Smooth muscle cell (in vitro differentiated cells): ENCODE results near the gene CNIH1. TPM values are rescaled to one million over a fixed set of nuclear protein-coding genes. Genes with fewer than 3 reads are reported as not detected.

ENCODE experiments used
- DNase-seq: peaks from one replicate; lab custom pipeline; 2025; ENCODE audit not compliant: unreplicated experiment; lab: John Stamatoyannopoulos, UW
- H2AFZ ChIP-seq: fragments of 200-600 bp; sonication (generic); 2 replicates; pipeline ENCODE4 v1.6.0; 2016; ENCODE audit warnings: antibody characterized with exemption, low read depth, mild to moderate bottlenecking
- H3F3A ChIP-seq: fragments of 200-600 bp; sonication (generic); 2 replicates; pipeline ENCODE4 v1.6.0; 2017; ENCODE audit warnings: antibody characterized with exemption, low read depth
- H3K27ac ChIP-seq: fragments of 200-600 bp; sonication (generic); 2 replicates; pipeline ENCODE4 v1.5.1; 2016; ENCODE audit warnings: low read depth, mild to moderate bottlenecking
- H3K27me3 ChIP-seq: fragments of 200-600 bp; sonication (generic); 2 replicates; pipeline ENCODE4 v1.6.1; 2016; ENCODE audit warnings: low read depth, mild to moderate bottlenecking
- H3K36me3 ChIP-seq: fragments of 200-600 bp; sonication (generic); 2 replicates; pipeline ENCODE4 v1.5.1; 2016; ENCODE audit warnings: low read depth
- H3K4me1 ChIP-seq: fragments of 200-600 bp; sonication (generic); 2 replicates; pipeline ENCODE4 v1.5.1; 2016; ENCODE audit warnings: low read depth
- H3K4me2 ChIP-seq: fragments of 200-600 bp; sonication (generic); 2 replicates; pipeline ENCODE4 v1.6.0; 2016; ENCODE audit warnings: mild to moderate bottlenecking
- H3K4me3 ChIP-seq: fragments of 200-600 bp; sonication (generic); 2 replicates; pipeline ENCODE4 v1.5.1; 2016; ENCODE audit warnings: mild to moderate bottlenecking
- H3K79me2 ChIP-seq: fragments of 200-600 bp; sonication (generic); 2 replicates; pipeline ENCODE4 v1.6.0; 2016; ENCODE audit warnings: low read depth, mild to moderate bottlenecking
- H3K9ac ChIP-seq: fragments of 200-600 bp; sonication (generic); 2 replicates; pipeline ENCODE4 v1.6.0; 2016; ENCODE audit warnings: low read depth
- H3K9me3 ChIP-seq: fragments of 200-600 bp; sonication (generic); replicated peaks from 2 replicates; pipeline ENCODE4 v1.5.1; 2016; ENCODE audit warnings: low read depth
- H4K20me1 ChIP-seq: fragments of 200-600 bp; sonication (generic); 2 replicates; pipeline ENCODE4 v1.6.0; 2016; ENCODE audit warnings: low read depth
- WGBS: methylation state at CpG from one replicate; pipeline ENCODE4 v1.1.7; 2016; ENCODE audit warnings: low lambda C conversion rate; 5-methylcytosine and 5-hydroxymethylcytosine counted together
- polyA plus RNA-seq: library from polyadenylated mRNA; unstranded; fragments of >200 nt; fragmentation: Nextera tagmentation; extraction: Ambion mirVana; gene quantifications from 2 replicates; pipeline ENCODE4 v1.2.1, GENCODE V29; 2016
- total RNA-seq: library from RNA; depleted of rRNA; stranded (reverse); fragments of >200 nt; gene quantifications from 2 replicates; pipeline ENCODE4 v1.2.3, GENCODE V29; 2014
- TF ChIP-seq, protein P1 (sequence below): fragments of 200-600 bp; sonication (generic); IDR thresholded peaks from 2 replicates; pipeline ENCODE4 v1.5.1; 2017; ENCODE audit warnings: borderline replicate concordance, mild to moderate bottlenecking, antibody characterized with exemption; ENCODE audit not compliant: insufficient read depth, poor library complexity, severe bottlenecking

CNIH1 gene
- total and polyA plus RNA-seq, 2 experiments from 2014 or later: 133 to 172 TPM

DNA sequence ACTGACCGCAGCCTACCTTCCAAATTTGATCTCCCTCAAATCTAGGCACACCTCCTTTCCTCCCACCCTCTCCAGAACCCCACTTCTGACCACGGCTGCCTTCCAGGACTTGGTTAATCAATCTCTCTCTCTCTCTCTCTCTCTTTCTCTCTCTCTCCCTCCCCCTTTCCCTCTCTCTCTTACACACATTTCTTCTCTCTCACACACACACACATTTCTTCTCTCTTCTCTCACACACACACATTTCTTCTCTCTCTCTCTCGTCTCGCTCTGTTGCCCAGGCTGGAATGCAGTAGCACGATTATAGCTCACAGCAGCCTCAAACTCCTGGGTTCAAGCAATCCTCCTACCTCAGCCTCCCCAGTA is 48.1 kb upstream of the CNIH1 start:
- no peaks in the 10 kb centered on the region for H3K9me3 ChIP-seq
- WGBS: 40% methylated on average over 5 of the region's 5 CpGs
- H3K9ac ChIP-seq: peak overlapping the region; percentile 94
- no peak for DNase-seq
- H3K4me2 ChIP-seq: peak overlapping the region; percentile 94
- H3K4me3 ChIP-seq: peak overlapping the region; percentile 98
- H3K27ac ChIP-seq: peak overlapping the region; percentile 92
- H4K20me1 ChIP-seq: peaks cover 33% of the 10 kb centered on the region
- H3K36me3 ChIP-seq: no peaks in the 10 kb centered on the region
- TF ChIP-seq, protein P1, sequence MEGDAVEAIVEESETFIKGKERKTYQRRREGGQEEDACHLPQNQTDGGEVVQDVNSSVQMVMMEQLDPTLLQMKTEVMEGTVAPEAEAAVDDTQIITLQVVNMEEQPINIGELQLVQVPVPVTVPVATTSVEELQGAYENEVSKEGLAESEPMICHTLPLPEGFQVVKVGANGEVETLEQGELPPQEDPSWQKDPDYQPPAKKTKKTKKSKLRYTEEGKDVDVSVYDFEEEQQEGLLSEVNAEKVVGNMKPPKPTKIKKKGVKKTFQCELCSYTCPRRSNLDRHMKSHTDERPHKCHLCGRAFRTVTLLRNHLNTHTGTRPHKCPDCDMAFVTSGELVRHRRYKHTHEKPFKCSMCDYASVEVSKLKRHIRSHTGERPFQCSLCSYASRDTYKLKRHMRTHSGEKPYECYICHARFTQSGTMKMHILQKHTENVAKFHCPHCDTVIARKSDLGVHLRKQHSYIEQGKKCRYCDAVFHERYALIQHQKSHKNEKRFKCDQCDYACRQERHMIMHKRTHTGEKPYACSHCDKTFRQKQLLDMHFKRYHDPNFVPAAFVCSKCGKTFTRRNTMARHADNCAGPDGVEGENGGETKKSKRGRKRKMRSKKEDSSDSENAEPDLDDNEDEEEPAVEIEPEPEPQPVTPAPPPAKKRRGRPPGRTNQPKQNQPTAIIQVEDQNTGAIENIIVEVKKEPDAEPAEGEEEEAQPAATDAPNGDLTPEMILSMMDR: no peak
- peaks cover 18% of the 10 kb centered on the region for H3K4me1 ChIP-seq
- peaks cover 10% of the 10 kb centered on the region for H3F3A ChIP-seq
- H2AFZ ChIP-seq: peak overlapping the region; percentile 98
- H3K79me2 ChIP-seq: peaks cover 43% of the 10 kb centered on the region
- no peaks in the 10 kb centered on the region for H3K27me3 ChIP-seq

DNA sequence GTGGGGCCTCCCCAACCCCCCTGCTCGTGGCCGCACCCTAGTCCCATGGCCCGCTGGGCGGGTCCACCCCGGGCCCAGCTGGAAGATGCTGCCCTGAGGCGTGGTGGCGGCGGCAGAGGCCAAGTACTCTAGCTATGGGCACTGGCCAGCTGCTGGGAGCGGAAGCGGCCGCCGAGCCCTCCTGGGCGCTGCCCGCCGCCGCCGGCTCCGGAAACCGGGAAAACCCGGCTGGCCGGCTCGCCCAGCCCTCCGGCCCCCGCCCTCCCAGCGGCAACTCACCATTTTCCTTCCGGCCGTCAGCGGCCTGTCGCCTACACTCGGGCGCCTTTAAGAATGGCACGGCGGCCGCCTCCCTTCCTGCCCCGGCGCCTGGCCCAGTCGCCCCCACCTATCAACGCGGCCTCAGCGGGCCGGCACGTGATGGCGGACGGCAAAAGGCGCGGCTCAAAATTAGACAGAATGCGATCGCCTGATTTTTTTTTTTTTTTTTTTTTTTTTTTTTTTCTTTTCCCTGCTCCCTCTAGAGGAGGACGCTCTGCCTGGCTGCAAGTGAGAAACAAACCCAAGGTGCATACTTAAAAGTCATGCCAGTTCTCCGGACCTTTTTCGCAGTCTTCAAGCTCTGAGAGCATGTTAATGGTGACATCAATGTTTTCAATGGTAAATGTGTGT is 47.6 kb upstream of the CNIH1 start, which contains the start of gene GMFB:
Gene GMFB (minus strand): TSS at position 335 of the 672 bp plus-strand sequence. CDS start 53 bp downstream, at position 282.
- Histone ChIP-seq H3K9ac (peak within 1 kb of the TSS; percentile 94), H2AFZ (peak within 1 kb of the TSS; percentile 98), H3K4me3 (peak within 1 kb of the TSS; percentile 98), H3K9me3 (no peaks in the 10 kb centered on the region), H4K20me1 (peaks cover 38% of the 10 kb centered on the region), H3K79me2 (peaks cover 48% of the 10 kb centered on the region), H3K36me3 (no peaks in the 10 kb centered on the region), H3K4me2 (peak within 1 kb of the TSS; percentile 94), H3K27me3 (no peaks in the 10 kb centered on the region), H3K27ac (peak within 1 kb of the TSS; percentile 92), H3F3A (peaks cover 10% of the 10 kb centered on the region), H3K4me1 (peaks cover 18% of the 10 kb centered on the region)
- TF ChIP-seq, protein P1: peak; percentile 30
- DNase-seq: peak; percentile 58
- 1% methylated on average over 42 of the region's 51 CpGs for WGBS

DNA sequence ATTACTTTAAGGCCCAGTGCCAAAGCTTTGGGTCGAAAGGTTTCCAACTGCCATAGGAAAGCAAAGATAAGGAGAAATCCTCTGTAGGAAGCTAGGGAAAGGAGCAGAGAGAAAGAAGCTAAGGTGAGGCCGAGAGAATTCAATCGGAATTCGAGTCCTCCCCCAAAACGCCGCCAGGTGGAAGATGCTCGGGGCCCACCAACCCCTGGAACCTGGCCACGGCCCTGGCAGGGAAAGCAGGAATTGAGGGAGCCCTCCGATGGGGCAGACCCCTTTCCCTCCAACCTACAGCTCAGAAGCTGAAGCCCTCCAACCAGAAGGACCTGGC is 47.1 kb upstream of the CNIH1 start:
- peaks cover 43% of the 10 kb centered on the region for H4K20me1 ChIP-seq
- H3K4me1 ChIP-seq: peaks cover 18% of the 10 kb centered on the region
- 3% methylated on average over 9 of the region's 9 CpGs for WGBS
- no peaks in the 10 kb centered on the region for H3K9me3 ChIP-seq
- peak overlapping the region; percentile 94 for H3K4me2 ChIP-seq
- DNase-seq: no peak
- H3K9ac ChIP-seq: peak overlapping the region; percentile 94
- peak overlapping the region; percentile 92 for H3K27ac ChIP-seq
- H3F3A ChIP-seq: peaks cover 10% of the 10 kb centered on the region
- no peaks in the 10 kb centered on the region for H3K27me3 ChIP-seq
- peak overlapping the region; percentile 98 for H3K4me3 ChIP-seq
- H3K36me3 ChIP-seq: no peaks in the 10 kb centered on the region
- peaks cover 53% of the 10 kb centered on the region for H3K79me2 ChIP-seq
- TF ChIP-seq, protein P1: no peak
- H2AFZ ChIP-seq: peak overlapping the region; percentile 78

DNA sequence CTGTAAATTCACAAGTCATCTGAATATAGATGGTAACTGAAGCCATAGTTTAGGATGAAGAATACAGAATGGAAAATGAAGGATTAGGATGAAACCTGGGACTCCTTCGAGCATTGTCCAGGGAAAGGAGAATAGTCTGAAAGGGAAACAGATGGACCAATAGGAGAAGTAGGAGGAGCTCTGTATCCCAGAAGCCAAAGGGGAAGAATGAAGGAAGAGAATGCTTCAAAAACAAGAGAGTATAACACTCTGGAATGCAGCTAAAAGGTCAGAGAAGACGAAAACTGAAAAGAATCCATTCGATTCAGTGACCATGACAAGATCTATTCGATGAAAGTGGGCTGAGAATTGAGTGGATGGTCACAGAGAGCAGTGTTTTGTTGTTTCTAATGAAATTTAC is 46.6 kb upstream of the CNIH1 start:
- TF ChIP-seq, protein P1: no peak
- H3K9me3 ChIP-seq: no peaks in the 10 kb centered on the region
- H3K9ac ChIP-seq: peak overlapping the region; percentile 94
- no peak for DNase-seq
- peak overlapping the region; percentile 92 for H3K27ac ChIP-seq
- no peak overlapping the region for H2AFZ ChIP-seq
- no peaks in the 10 kb centered on the region for H3K27me3 ChIP-seq
- peaks cover 18% of the 10 kb centered on the region for H3K4me1 ChIP-seq
- H3F3A ChIP-seq: peaks cover 10% of the 10 kb centered on the region
- H4K20me1 ChIP-seq: peaks cover 48% of the 10 kb centered on the region
- no peaks in the 10 kb centered on the region for H3K36me3 ChIP-seq
- peaks cover 57% of the 10 kb centered on the region for H3K79me2 ChIP-seq
- 39% methylated on average over 4 of the region's 4 CpGs for WGBS
- H3K4me3 ChIP-seq: peak overlapping the region; percentile 98
- H3K4me2 ChIP-seq: peak overlapping the region; percentile 94
